Activated naive CD8-positive, alpha-beta T cell treated with anti-CD3 and anti-CD28 coated beads, Interleukin-2, amount 50 U/mL, for 16 hours (primary cell): ENCODE measurements around the gene CACNA1E.

Experiments
- DNase-seq: peaks from one replicate; pipeline ENCODE4 v3.0.0-alpha.2; 2020; ENCODE audit warnings: low read depth, low spot score

The CACNA1E gene

DNA sequence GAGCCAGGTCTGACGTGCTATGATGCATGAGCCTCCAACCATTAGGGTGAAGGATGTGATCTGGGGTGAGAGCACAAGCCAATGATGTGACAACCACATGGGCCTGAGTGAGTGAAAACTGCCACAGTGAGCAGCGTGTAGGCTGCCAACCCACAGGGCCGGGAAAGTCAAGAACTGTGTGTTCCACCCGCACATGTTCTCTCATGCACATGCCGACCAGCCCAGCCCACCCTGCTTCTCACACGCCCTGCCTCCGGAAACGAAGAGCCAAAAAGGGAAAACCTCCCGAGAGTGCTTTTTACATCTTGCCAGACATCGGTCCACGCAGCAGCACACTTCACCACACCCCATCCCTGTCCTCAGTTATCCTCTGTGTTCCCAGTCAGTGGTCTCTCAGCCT is 197.0 kb downstream of the CACNA1E start:
- no peak for DNase-seq

DNA sequence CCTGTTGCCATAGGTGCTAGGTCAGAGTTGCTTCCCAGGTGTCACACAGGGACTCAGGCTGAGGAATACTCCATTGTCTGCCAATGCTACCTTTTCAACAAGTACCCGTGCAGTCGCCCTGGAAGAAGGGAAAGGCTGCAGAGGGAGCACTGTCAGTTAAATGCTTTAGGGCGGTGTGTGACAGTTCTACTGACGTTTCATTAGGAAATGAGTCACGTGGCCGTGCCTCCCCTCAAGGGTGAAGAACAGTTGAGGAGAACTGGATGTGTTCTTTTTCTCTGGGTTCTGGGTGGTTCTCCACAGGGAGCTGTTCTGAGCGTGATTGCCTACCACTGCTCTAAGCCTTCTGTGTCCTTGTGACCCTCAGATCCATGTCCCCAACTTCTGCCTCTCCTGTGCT is 197.6 kb downstream of the CACNA1E start:
- DNase-seq: no peak

DNA sequence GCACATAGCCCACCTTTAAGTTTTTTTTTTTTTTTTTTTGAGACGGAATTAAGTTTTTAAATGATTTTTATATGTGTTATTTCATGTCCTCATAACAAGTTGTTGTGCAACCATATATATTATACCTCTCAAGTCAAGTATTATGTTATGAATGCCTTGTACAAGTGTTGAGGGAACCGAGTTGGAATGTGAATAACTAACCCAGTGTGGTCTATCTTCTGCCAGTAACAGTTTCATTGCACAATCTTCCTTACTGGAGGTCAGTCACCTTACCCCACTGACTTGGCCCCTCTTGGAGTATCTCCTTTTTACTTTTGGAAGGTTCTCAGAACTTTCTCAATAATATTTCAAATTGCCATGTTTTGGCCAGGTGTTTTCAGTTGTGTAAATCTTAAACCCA is 201.9 kb downstream of the CACNA1E start:
- no peak for DNase-seq

DNA sequence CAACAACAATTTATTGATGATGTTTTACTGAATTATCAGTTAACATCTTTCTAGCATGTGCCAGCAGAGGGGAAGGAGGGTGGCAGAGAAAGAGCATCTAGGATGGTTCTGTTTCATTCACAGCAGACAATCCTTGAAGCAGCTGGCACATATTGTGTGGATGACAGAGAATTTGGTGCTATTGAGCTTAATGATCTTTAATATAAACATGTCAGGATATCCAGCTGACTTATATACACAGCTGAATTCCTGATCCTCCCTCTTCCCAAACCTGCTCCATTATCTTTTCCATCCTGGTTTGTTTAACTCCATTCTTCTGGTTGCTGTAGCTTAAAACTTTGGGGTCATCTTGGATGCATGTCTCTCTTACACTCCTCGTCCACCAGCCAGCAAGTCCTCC is 218.6 kb downstream of the CACNA1E start:
- no peak for DNase-seq

DNA sequence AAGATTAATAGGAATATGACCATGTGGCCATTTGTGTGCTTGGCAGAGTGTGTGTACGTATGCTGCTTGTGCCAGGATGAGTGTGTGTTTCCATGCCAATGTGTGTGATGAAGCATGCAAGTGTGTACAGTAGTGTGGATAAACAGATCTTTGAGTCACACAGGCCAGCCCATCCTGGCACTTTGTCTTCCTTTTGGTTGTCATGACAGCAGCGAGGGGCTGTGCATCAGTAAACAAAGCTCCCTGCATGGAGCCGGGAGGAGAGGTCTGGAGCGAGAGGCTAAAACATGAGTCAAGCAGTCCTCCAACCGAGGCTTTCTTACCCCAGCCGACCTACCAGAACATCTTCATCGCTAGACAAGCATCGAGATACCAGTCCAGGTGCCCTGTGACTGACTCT is 221.2 kb downstream of the CACNA1E start:
- no peak for DNase-seq

DNA sequence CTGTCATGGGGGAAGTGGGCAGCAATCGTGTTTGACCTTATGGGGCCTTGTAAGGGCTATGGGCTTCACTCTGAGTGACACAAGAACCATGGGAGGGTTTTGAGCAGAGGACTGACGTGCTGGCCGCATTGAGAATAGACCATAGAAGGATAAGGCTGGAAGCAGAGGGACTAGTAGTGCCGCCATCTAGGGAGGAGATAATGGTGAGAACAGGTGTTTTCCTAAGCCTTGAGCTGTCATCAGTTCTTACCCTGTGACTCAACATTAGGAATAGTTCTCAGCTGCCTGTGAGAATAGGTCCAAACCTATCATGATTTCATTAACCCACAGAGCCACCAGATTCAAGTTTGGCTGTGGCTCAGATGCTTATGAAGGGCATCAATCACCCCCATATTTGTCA is 228.5 kb downstream of the CACNA1E start:
- no peak for DNase-seq

DNA sequence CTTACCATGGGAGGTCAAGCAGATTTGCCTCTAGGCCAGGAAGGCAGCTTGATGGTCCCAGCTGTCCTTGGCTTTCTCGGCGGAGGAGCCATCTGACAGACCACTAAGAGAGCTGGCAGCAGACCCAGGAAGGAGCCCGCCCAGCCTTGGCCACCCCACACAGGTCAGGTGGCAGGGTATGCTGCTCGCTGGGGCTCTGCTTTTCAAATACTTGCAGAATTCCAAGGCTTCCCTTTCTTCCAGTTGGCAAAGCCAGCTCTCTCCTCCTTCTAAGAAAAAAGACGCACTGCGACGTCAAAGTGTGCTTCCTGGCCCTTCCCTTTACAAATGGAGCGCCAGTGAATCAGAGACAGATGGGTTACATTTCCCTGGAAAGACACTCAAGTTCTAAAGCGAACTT is 229.4 kb downstream of the CACNA1E start:
- DNase-seq: no peak

DNA sequence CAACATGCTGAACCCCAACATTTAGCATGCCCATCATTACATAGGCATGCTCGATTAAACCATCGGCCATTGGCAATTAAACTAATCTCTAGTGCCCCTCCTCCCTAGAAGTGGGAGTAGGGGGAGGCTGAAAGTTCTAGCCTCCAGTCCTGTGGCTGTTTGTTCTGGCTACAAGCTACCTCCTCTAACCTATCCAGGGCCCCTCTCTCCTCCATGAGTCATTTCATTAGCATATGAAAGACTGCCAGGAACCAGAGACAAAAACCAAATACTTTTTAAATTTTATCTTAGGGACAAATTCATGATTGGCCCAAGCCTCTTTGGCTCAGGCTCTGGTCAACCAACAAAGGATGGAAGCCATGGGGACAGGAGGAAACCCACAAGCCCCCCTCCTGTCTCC is 231.1 kb downstream of the CACNA1E start:
- no peak for DNase-seq

DNA sequence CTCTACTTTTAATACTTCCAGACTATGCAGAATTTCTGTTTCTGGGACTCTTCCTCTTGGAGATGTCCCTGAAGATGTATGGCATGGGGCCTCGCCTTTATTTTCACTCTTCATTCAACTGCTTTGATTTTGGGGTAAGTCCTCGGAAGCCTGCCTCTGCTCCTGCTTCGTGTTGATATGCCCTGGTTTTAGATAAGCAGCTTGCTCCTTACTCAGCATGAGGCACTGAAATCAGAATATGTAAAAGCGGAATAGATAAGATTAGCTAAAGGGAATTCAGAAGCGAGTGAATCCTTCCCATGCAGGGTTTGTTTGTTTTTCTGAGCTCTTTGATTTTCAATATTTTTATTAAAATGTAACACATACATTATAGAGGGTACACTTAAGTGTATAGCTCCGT is 234.7 kb downstream of the CACNA1E start:
- no peak for DNase-seq

DNA sequence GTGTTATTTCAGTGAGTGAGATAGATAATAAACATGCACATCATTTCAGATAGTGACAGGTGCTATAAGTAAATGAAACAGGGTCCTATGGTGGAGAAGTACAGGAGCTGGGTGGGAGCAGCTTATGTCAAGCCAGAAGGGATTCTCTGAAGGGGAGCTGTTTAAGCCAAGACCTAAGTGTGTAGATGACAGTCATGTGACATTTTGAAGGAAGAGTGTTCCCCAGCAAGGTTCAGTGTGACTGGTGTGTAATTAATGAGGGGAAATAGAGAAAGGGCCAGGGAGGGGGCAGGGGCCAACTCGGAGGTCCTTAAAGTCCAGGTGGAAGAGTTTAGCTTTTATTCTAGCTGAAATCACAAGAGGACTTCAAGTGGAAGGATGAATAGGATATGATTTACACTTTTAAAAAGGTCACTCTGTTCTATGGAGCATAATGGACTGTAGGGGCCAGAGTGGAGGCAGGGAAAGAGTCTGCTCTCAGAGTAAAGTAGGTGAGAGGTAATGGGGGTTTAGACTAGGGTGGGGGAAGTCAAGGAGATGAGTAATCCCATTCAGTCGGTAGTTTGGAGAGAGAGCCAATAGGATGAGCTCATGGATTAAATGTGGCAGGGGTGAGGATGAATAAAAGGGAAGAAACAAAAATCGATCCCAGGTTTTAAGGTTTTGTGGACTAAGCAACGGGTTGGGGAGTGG is 243.1 kb downstream of the CACNA1E start:
- no peak for DNase-seq

DNA sequence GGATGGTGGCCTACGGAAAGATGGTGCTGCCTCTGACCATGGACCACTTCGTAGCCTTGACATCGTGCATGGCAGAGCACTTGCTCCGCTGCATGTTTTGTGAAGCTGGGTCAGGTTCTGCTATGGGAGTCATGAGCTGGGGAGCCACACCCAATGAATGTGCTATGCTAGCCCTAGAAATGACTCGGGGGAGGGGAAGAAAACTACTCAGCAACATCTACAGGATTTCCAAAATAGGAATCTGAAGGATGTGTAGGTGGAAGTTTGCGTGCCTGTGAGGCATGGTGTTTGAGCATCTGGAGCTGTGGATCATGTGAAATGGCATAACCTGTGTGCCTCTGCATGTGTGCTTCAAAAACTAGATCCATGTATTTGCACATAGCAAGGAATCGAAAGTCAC is 247.3 kb downstream of the CACNA1E start:
- DNase-seq: no peak

DNA sequence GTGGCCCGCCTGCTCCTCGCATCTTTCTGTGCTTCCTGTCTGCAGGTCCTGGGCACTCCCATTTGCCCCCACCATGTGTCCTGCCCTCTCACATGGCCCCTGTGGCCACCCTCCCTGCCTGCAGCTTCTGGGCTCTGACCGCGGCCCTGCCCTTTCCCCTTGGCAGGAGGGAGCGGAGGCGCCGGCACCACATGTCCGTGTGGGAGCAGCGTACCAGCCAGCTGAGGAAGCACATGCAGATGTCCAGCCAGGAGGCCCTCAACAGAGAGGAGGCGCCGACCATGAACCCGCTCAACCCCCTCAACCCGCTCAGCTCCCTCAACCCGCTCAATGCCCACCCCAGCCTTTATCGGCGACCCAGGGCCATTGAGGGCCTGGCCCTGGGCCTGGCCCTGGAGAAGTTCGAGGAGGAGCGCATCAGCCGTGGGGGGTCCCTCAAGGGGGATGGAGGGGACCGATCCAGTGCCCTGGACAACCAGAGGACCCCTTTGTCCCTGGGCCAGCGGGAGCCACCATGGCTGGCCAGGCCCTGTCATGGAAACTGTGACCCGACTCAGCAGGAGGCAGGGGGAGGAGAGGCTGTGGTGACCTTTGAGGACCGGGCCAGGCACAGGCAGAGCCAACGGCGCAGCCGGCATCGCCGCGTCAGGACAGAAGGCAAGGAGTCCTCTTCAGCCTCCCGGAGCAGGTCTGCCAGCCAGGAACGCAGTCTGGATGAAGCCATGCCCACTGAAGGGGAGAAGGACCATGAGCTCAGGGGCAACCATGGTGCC is 249.1 kb downstream of the CACNA1E start:
- no peak for DNase-seq

DNA sequence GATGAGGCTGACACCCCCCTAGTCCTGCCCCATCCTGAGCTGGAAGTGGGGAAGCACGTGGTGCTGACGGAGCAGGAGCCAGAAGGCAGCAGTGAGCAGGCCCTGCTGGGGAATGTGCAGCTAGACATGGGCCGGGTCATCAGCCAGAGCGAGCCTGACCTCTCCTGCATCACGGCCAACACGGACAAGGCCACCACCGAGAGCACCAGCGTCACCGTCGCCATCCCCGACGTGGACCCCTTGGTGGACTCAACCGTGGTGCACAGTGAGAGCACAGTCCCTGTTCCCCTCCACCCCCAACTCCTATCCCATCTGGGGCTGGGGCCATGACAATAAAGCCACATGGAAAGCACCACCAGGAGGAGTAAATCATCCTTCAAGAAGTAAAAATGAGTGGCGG is 250.2 kb downstream of the CACNA1E start:
- no peak for DNase-seq

DNA sequence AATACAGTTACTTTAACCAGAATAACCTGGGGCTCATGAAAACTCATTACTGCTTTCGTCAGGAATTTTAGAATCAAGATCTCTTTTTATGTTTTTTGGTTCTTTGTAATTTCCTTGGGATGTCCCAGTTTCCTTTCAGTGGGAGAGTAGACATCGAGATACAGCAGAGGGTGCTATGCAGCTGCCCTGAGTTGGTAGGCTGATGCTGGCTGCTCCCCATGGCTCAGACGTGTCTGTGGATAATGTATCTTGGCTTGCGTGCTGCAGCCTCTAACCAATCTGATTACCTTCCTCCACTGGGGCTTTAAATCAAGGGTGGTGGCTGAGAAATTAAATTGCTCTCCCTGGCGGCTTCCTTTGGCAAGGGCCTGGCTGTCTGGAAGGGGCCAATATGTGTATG is 253.7 kb downstream of the CACNA1E start:
- no peak for DNase-seq

DNA sequence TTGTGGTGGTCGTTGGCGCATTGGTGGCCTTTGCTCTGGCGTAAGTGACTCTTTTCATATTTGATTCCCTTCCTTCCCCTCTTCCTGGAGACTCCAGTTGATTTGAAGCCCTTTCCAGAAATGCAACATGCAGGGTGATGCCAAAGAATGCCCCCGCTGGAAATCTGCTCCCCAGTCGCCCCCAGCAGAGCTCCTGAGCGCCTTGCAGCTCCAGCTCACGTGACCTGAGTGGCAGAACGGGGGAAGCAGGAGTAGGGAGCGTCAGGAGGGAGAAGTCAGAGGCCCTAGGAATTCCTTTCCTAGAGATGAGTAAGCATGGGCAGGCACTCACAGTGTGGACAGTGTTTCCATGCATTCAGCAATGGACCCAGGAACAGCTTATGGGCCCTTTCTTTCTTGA is 255.9 kb downstream of the CACNA1E start:
- DNase-seq: no peak

DNA sequence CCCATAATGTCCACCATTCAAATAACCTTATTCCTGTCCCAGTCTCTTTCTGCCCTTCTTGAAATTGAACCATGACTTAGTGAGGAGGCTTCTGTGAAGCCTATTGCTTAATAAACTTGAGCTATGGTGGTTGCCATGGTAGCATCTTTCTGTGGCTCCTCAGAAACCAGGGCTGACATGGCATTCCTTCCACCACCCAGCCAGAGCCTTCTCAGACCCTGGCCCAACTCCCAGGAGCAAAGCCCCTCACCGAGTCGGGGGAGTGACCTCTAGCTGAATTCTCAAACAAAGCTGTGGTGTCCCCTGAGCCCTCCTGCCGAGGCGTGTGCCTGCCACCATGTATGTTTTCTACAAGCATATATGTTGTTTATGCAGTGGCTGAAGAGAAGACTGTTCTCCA is 259.1 kb downstream of the CACNA1E start:
- DNase-seq: no peak

DNA sequence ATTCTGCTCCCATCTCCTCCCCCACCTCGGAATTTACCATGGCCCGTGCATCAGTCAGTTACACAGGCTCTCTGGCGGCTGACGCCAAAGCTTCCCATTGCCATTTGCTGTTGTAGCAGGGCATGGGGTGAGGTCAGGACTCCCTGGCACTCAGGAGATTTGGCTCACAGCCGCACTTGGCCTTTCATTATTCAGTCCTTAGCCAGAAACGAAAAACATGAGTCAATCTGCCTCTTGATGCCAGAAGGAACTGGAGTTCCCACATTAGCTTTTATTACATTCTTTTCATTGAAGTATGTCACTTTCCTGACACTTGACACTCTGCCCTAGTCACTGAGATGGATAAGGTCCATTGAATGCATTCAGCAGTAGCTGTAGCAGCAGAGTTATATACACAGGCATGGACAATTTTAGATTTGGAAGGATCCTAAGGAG is 260.6 kb downstream of the CACNA1E start:
- DNase-seq: no peak

DNA sequence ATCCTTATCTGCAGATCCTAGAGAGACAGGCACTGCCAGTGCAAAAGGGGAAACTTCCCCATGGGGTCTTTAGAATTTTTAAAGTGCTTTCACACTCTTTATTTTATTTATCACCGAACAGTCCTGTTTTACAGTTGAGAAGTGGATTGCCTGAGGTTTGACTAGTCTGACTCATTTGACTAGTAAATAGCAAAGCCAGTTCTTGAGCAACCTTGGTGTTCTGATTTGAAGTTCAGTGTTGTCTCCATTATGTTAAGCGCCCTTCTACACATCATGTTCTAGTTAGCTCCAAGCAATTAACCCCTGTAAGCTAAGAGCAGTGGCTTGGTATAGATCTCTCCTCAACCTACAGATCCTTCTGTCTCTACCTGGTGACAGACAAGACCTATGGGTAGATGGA is 262.9 kb downstream of the CACNA1E start:
- DNase-seq: no peak

DNA sequence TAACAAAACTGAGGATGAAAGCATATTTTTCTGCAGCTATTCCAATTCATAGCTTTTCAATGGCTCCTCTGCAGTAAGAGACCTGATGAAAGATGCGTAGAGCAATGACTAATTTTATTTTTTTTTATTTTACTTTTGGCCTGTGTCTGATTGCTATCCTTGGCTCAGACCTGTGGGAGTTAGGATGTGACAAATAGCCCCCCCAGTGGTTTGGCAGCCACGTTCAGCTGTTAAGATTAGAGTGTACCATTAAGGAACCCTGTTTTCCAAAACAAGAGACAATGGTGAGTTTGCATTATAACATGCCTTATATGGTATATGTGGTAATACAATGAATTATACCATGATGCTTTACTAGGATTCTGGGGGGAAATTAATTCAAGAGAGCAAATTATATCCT is 264.7 kb downstream of the CACNA1E start:
- DNase-seq: no peak

DNA sequence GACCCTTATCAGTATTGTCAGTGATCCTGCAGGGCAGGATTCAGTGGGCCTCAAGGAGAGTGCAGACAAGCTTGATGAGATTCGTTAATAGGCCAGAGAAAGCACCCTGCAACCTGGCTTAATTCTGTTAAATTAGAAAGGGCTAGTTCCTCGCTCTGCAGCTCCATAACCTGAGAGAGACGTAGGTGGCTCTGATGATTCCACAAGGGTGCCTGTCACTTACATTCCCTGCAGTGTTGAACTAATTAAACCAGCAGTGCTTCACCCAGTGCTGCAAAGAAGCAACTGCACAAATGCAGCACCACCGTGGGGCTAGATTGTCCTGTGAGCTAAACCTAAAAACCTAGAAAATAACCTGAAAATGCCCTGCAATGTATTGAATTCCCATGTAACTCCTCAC is 270.8 kb downstream of the CACNA1E start:
- no peak for DNase-seq

DNA sequence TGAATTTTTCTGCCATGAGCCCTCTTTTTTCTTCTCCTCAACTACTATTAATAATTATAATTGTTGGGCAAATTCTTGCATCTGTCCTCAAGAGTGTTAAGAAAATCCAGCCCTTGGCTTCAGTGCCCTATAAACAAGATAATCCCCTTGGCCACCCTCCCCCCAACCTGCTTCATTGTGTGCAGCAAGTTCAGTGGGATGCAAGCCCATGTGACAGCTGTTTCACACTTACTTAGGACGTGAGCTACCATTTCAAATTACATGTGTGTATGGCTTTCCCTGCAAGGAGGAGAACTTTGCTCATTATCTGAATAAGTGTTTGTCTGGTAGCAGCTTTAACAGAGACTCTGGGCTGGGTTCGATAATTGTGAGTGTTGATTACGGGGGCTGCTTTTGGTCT is 276.2 kb downstream of the CACNA1E start:
- DNase-seq: no peak

DNA sequence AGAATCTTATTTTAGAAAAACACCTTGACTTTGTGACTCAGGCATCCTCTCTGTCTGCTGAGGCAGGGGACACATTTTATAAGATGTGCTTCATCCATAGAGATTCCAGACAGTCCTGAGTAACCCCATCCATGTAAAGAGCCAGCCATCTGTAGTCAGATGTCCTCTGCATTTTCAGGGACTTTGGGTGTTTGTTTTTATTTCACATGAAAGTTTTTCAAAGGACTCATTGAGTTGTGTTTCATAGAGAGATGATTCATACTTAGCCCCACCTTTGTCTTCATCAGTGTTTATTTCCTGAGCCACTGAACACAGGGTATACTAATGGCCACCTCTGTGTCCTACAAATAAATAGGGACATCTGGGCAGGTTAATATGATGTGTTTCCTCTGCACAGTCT is 280.4 kb downstream of the CACNA1E start:
- DNase-seq: no peak

DNA sequence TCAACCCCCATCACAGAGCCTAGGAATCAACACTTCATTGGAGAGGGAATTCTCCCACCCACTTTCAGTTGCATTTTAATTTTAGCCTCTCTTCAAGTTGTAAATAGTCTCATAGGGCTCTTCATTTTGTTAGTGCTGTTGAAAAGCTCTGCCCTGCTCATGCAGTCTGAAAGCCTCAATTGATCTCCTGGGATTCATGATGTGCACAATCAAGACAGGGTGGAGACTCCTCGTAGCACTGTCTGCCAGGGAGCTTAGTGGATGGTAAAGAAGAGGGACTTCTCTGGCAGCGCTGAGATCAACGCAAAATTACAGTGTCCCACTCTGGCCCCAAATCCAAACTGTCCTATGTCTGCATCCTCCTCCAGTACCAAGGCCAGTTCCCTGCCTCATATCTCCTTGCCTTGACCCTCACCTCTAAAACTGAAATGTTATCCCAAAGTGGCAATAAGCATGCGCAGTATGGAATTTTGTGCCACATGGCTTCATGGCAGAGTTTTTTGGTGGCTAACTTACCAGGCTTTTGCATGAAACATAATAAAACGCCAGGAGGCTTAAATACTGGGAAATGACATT is 282.2 kb downstream of the CACNA1E start:
- DNase-seq: no peak
